ENCODE measurements around the gene DCXR.

Gene DCXR

GRCh38 chr17:82009413-82009812, 28.1 kb downstream of the DCXR start:
- WGBS (ENCODE audit: insufficient coverage, insufficient read length): no CpG with 5 or more reads among the region's 15 CpGs
- H3K4me1 ChIP-seq (ENCODE audit: control insufficient read depth, insufficient read depth, low read length): no peaks in the 10 kb centered on the region; the same call in 1 of the 2 replicates

GRCh38 chr17:82008941-82009405, 28.5 kb downstream of the DCXR start:
- WGBS (ENCODE audit: insufficient coverage, insufficient read length): no CpG with 5 or more reads among the region's 28 CpGs
- no peaks in the 10 kb centered on the region for H3K27me3 ChIP-seq (ENCODE audit: control insufficient read depth, insufficient read depth, low read length)
- no peak overlapping the region for H3K27ac ChIP-seq (ENCODE audit: low read length)
- no peak overlapping the region for H3K4me3 ChIP-seq (ENCODE audit: low read length)
- no peak for DNase-seq (ENCODE audit: low read depth, low spot score)
- peaks cover 3% of the 10 kb centered on the region; the same call in 1 of the 2 replicates for H3K36me3 ChIP-seq (ENCODE audit: control insufficient read depth, insufficient read depth, low read length)
- no peaks in the 10 kb centered on the region for H3K9me3 ChIP-seq (ENCODE audit: control insufficient read depth, insufficient read depth, low read length)
- H3K4me1 ChIP-seq (ENCODE audit: control insufficient read depth, insufficient read depth, low read length): no peaks in the 10 kb centered on the region; the same call in 1 of the 2 replicates

More at GRCh38 chr17:82009413-82009812, 28.1 kb downstream of the DCXR start:
- Histone ChIP-seq H3K27ac (ENCODE audit: low read length) (no peak overlapping the region), H3K4me3 (ENCODE audit: low read length) (no peak overlapping the region), H3K27me3 (ENCODE audit: control insufficient read depth, insufficient read depth, low read length) (no peaks in the 10 kb centered on the region), H3K9me3 (ENCODE audit: control insufficient read depth, insufficient read depth, low read length) (no peaks in the 10 kb centered on the region), H3K36me3 (ENCODE audit: control insufficient read depth, insufficient read depth, low read length) (peaks cover 3% of the 10 kb centered on the region; the same call in 1 of the 2 replicates)
- DNase-seq (ENCODE audit: low read depth, low spot score): no peak

GRCh38 chr17:82008258-82008940, 29.1 kb downstream of the DCXR start:
- H3K4me3 ChIP-seq (ENCODE audit: low read length): no peak overlapping the region
- WGBS (ENCODE audit: insufficient coverage, insufficient read length): no CpG with 5 or more reads among the region's 26 CpGs
- no peaks in the 10 kb centered on the region for H3K9me3 ChIP-seq (ENCODE audit: control insufficient read depth, insufficient read depth, low read length)
- no peaks in the 10 kb centered on the region; the same call in 1 of the 2 replicates for H3K4me1 ChIP-seq (ENCODE audit: control insufficient read depth, insufficient read depth, low read length)
- DNase-seq (ENCODE audit: low read depth, low spot score): no peak
- no peak overlapping the region for H3K27ac ChIP-seq (ENCODE audit: low read length)
- H3K36me3 ChIP-seq (ENCODE audit: control insufficient read depth, insufficient read depth, low read length): peaks cover 6% of the 10 kb centered on the region; the same call in 1 of the 2 replicates
- no peaks in the 10 kb centered on the region for H3K27me3 ChIP-seq (ENCODE audit: control insufficient read depth, insufficient read depth, low read length)

GRCh38 chr17:82007495-82008257, 29.8 kb downstream of the DCXR start:
- H3K27ac ChIP-seq (ENCODE audit: low read length): no peak overlapping the region

GRCh38 chr17:82007228-82007494, 30.3 kb downstream of the DCXR start:
- no peak for DNase-seq (ENCODE audit: low read depth, low spot score)
- H3K36me3 ChIP-seq (ENCODE audit: control insufficient read depth, insufficient read depth, low read length): peaks cover 6% of the 10 kb centered on the region; the same call in 1 of the 2 replicates
- no peak overlapping the region for H3K4me3 ChIP-seq (ENCODE audit: low read length)
- no peaks in the 10 kb centered on the region for H3K27me3 ChIP-seq (ENCODE audit: control insufficient read depth, insufficient read depth, low read length)
- H3K27ac ChIP-seq (ENCODE audit: low read length): no peak overlapping the region
- H3K9me3 ChIP-seq (ENCODE audit: control insufficient read depth, insufficient read depth, low read length): no peaks in the 10 kb centered on the region
- H3K4me1 ChIP-seq (ENCODE audit: control insufficient read depth, insufficient read depth, low read length): no peaks in the 10 kb centered on the region
- WGBS (ENCODE audit: insufficient coverage, insufficient read length): no CpG with 5 or more reads among the region's 6 CpGs

More at GRCh38 chr17:82007495-82008257, 29.8 kb downstream of the DCXR start:
- no peaks in the 10 kb centered on the region for H3K9me3 ChIP-seq (ENCODE audit: control insufficient read depth, insufficient read depth, low read length)
- no peak for DNase-seq (ENCODE audit: low read depth, low spot score)
- H3K4me3 ChIP-seq (ENCODE audit: low read length): no peak overlapping the region
- peaks cover 6% of the 10 kb centered on the region; the same call in 1 of the 2 replicates for H3K36me3 ChIP-seq (ENCODE audit: control insufficient read depth, insufficient read depth, low read length)
- no peaks in the 10 kb centered on the region for H3K4me1 ChIP-seq (ENCODE audit: control insufficient read depth, insufficient read depth, low read length)
- WGBS (ENCODE audit: insufficient coverage, insufficient read length): no CpG with 5 or more reads among the region's 30 CpGs
- H3K27me3 ChIP-seq (ENCODE audit: control insufficient read depth, insufficient read depth, low read length): no peaks in the 10 kb centered on the region

GRCh38 chr17:82006468-82007227, 30.8 kb downstream of the DCXR start:
- H3K9me3 ChIP-seq (ENCODE audit: control insufficient read depth, insufficient read depth, low read length): no peaks in the 10 kb centered on the region
- H3K4me3 ChIP-seq (ENCODE audit: low read length): no peak overlapping the region
- H3K4me1 ChIP-seq (ENCODE audit: control insufficient read depth, insufficient read depth, low read length): no peaks in the 10 kb centered on the region
- peaks cover 3% of the 10 kb centered on the region; the same call in 1 of the 2 replicates for H3K36me3 ChIP-seq (ENCODE audit: control insufficient read depth, insufficient read depth, low read length)
- no CpG with 5 or more reads among the region's 24 CpGs for WGBS (ENCODE audit: insufficient coverage, insufficient read length)
- H3K27me3 ChIP-seq (ENCODE audit: control insufficient read depth, insufficient read depth, low read length): no peaks in the 10 kb centered on the region
- no peak overlapping the region for H3K27ac ChIP-seq (ENCODE audit: low read length)
- DNase-seq (ENCODE audit: low read depth, low spot score): no peak

GRCh38 chr17:82005701-82006348, 31.7 kb downstream of the DCXR start:
- Histone ChIP-seq H3K4me1 (ENCODE audit: control insufficient read depth, insufficient read depth, low read length) (no peaks in the 10 kb centered on the region), H3K27me3 (ENCODE audit: control insufficient read depth, insufficient read depth, low read length) (no peaks in the 10 kb centered on the region), H3K36me3 (ENCODE audit: control insufficient read depth, insufficient read depth, low read length) (peaks cover 3% of the 10 kb centered on the region; the same call in 1 of the 2 replicates), H3K4me3 (ENCODE audit: low read length) (no peak overlapping the region), H3K27ac (ENCODE audit: low read length) (no peak overlapping the region), H3K9me3 (ENCODE audit: control insufficient read depth, insufficient read depth, low read length) (no peaks in the 10 kb centered on the region)
- DNase-seq (ENCODE audit: low read depth, low spot score): no peak
- no CpG with 5 or more reads among the region's 30 CpGs for whole genome bisulfite sequencing (ENCODE audit: insufficient coverage, insufficient read length)

GRCh38 chr17:82004517-82005455, 32.7 kb downstream of the DCXR start:
- Histone ChIP-seq H3K27me3 (ENCODE audit: control insufficient read depth, insufficient read depth, low read length) (no peaks in the 10 kb centered on the region), H3K4me3 (ENCODE audit: low read length) (no peak overlapping the region), H3K36me3 (ENCODE audit: control insufficient read depth, insufficient read depth, low read length) (peaks cover 3% of the 10 kb centered on the region; the same call in 1 of the 2 replicates), H3K9me3 (ENCODE audit: control insufficient read depth, insufficient read depth, low read length) (no peaks in the 10 kb centered on the region), H3K4me1 (ENCODE audit: control insufficient read depth, insufficient read depth, low read length) (0 out of 2 replicates have a peak, but pooled peaks cover 1% of the 10 kb centered on the region), H3K27ac (ENCODE audit: low read length) (no peak overlapping the region)
- no CpG with 5 or more reads among the region's 41 CpGs for WGBS (ENCODE audit: insufficient coverage, insufficient read length)
- no peak for DNase-seq (ENCODE audit: low read depth, low spot score)

Measured in iPS DF 6.9 (cell line).